Suprapubic skin (tissue), 4 donors: ENCODE data around the gene AP1M1.

Source experiments
- EP300 ChIP-seq: sonication (generic); formaldehyde crosslinking; IDR thresholded peaks from one replicate; pipeline ENCODE4 v1.6.1; 2017; ENCODE audit warnings: antibody characterized with exemption
- POLR2A ChIP-seq, 2 donors: fragments of 450-650 bp; IDR thresholded peaks; one replicate each; pipeline ENCODE4 v1.6.1; 2017; ENCODE audit warnings: antibody characterized with exemption in 2 of 2, mild to moderate bottlenecking in 2 of 2, moderate library complexity in 2 of 2
- POLR2AphosphoS5 ChIP-seq, 3 donors: sonication (generic); formaldehyde crosslinking; IDR thresholded peaks; one replicate each; pipeline ENCODE4 v1.6.1; 2017; ENCODE audit warnings: antibody characterized with exemption in 3 of 3
- TF ChIP-seq, protein P1 (sequence below), 2 donors: fragments of 200-600 bp in 1 of 2; fragments of 450-650 bp in 1 of 2; sonication (generic) in 1 of 2; IDR thresholded peaks; one replicate each; pipeline ENCODE4 v1.5.1; 2016 to 2019; ENCODE audit warnings: antibody characterized with exemption in 2 of 2, mild to moderate bottlenecking in 1 of 2, moderate library complexity in 1 of 2

DNA sequence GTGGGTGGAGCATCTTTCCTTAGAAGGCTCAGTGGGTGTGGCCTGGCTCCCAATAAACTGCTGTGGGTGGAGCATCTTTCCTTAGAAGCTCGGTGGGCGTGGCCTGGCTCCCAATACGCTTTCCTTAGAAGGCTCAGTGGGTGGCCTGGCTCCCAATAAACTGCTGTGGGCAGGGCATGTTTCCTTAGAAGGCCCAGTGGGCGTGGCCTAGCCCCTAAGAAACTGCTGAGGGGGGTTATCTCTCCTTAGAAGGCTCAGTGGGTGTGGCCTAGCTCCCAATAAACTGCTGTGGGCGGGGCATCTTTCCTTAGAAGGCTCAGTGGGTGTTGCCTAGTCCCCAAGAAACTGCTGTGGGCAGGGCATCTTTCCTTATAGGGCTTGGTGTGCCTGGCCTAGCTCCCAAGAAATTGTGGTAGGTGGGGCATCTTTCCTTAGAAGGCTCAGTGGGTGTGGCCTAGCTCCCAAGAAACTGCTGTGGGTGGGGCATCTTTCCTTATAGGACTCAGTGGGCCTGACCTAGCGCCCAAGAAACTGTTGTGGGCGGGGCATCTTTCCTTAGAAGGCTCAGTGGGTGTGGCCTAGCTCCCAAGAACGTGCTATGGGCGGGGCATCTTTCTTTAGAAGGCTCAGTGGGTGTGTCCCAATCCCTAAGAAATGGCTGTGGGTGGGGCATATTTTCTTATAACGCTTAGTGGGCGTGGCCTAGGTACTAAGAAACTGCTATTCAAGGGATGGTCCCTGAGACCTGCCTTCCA lies 44.0 kb upstream of the AP1M1 start:
- TF ChIP-seq, protein P1, sequence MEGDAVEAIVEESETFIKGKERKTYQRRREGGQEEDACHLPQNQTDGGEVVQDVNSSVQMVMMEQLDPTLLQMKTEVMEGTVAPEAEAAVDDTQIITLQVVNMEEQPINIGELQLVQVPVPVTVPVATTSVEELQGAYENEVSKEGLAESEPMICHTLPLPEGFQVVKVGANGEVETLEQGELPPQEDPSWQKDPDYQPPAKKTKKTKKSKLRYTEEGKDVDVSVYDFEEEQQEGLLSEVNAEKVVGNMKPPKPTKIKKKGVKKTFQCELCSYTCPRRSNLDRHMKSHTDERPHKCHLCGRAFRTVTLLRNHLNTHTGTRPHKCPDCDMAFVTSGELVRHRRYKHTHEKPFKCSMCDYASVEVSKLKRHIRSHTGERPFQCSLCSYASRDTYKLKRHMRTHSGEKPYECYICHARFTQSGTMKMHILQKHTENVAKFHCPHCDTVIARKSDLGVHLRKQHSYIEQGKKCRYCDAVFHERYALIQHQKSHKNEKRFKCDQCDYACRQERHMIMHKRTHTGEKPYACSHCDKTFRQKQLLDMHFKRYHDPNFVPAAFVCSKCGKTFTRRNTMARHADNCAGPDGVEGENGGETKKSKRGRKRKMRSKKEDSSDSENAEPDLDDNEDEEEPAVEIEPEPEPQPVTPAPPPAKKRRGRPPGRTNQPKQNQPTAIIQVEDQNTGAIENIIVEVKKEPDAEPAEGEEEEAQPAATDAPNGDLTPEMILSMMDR (IDR thresholded peaks at IDR 0.05), result no peak
- no peak for TF ChIP-seq POLR2A (IDR thresholded peaks at IDR 0.05)
- no peak for TF ChIP-seq POLR2AphosphoS5 (IDR thresholded peaks at IDR 0.05)
- TF ChIP-seq EP300, result no peak
